AML-193 (cell line): Measurements from ENCODE around the gene PRPF18.

ENCODE experiments used
- DNase-seq, 2 experiments: peaks; one replicate each; lab custom pipeline; 2025; lab: John Stamatoyannopoulos, UW

The PRPF18 gene

DNA sequence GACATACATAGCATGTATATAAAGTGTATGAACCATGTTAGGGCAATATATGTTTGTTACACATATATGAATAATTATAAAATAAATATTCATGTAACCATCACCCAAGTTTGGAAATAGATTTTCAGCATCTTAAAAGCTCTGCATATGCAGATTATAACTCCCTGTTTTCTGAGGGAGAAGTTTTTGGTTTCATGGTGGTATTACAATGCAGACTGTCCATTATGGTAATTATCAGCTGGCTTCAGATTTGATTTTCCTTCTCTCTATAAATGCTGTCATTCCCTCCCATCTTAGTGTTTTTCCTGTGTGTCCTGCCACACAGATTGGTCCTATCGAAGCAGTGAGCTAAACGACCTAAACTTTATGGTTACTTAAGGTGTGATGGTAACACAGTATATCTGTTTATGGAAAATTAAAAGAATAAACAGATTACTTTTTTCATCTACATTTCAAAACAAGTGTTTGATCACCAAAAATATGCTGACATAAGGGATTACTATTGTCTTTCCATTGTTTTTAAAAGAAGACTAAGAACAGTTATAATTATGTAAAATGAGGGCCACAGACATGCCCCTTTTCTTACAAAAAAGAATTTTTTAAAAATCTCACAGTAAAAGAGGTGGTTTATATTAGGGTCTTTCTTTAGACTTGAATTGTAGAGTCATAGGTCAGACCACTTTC lies 17.7 kb downstream of the PRPF18 start:
- DNase-seq: no peak

DNA sequence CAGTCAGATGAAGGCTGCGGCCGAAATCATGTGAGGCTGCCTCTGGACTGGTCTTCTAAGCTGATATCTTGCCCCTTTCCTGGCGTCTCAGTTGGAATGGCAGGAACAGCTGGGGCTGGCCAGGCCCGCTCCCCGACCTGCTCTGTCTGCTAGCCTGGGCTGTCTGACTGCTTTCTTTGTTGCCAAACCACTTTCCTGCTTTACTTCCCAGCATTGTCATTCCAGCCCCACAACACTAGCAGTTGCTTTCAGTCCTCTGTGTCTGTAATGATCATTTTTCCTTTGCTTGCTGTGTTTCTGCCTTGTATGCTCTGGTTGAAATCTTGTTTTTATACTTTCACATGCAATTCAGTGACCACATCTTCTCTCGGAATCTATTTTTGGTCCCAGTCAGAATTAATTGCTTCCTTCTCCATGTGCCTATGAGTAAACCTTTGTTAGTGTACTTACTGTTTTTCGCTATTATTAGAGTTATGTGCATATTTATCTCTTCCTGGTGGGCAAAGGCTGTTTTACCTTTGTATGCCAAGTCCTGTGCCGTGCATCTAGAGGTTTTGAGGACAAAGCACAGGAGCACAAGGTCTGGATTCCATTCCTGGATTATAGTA lies 21.6 kb downstream of the PRPF18 start:
- no peak for DNase-seq

DNA sequence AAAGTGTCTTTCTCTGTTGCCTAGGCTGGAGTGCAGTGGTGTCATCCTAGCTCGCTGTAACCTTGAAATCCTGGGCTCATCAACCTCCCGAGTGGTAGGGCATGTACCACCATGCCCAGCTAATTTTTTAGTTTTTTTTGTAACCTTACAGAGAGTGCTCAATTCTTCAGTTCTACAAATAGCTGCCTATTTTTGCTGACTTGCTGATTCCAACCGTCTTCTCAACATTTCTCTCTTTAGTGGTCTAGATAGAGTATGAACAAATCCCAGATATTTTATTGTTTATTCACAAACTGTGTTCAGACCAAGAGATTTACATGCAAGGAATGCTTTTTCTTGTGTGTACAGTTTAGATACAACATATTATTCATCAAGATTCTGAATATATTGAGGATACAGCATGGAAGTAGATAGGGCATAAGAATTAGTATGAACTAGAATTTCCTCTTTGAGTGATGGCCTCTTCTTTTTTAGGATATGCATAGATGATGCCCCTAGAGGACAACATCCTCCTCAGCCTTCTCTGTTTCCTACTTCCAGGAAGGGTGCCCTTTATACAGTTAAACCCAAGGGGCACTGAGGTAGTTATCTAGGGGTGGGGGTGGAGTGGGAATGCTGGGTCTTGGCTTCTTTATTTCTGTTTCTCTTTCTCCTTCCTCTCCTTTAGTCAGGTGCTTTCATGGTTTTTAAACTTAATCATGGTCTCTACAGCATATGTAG lies 26.0 kb downstream of the PRPF18 start:
- no peak for DNase-seq

DNA sequence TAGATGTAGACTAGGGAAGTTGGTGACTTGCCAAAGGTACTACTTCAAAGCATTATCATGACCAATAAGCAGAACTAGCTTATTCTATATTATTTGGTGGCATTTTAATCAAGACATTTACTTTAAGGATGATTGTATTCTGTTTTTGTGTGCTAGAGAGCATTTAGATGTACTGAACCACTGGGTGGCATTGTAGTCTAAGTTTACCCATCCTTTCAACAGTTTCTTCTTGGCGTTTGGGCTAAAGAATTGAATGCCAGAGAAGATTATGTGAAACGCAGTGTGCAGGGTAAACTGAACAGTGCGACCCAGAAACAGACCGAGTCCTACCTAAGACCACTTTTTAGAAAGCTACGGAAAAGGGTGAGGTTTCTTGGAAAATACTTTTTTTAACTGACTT lies 26.8 kb downstream of the PRPF18 start:
- DNase-seq: no peak

DNA sequence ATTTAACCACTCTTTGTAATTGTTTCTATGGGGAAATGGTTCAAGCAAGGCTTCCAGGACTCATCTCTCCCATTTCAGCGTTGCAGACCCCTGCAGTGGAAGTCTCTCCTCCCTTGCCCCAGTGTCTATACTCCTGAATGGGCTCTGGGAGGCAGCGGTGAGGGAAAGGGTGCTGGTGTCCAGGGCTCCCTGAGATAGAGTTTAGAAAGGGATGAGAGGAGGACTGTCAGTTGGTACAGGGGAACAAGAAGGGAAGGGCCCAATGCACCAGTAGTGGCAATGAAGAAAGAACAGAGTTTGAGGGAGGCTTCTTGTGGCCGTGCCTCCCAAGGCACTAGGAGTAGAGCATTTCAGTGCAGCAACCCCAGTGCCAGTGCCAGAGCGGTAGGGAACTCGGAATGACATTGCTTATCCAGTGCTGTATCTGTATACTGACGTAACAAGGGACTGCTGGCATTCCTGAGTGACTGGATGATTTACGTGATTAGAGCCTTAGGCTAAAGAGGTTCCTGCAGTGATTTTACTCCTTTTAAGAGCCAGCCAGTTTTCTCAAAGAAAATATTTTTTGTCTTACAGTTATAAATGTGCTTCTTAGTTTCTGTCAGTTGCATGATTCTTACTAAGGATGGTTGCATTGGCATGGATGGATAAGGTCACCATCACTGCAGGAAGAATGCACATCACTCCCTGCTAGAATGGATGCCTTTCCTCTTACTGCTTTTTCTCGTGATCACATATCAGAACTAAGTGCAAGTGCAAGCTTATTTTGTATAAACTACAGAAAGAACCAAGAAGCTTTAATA lies 28.0 kb downstream of the PRPF18 start:
- DNase-seq: no peak

DNA sequence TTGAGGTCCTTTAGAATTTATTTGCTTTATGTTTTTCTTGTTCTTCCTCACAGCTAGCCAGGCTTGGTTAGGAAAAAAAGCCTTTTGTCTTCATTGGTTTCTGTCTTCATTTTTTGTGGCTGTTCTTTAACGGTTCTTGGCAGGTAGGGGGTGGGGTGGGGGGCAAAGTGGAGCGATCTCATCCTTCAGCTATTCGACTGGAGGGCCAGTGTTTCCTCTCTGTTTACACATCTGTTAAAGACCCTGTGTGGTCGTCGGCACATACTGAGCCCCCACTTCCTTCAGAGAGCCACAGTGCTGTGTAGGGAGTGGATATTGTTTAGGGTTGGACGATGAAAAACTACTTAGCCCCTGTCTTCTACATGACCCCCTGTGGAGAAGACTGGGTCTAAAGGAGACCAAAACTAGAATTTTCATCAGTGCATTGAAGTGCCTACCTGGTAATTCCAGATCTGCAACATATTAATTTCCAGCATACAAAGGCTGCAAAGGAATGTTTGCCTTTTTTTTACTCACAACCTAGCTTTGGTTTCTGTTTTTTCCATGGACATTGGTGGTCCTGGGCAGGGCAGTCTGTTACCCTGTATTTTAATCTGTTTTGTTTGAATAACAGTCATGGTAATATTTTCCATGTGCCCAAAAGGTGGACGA lies 29.0 kb downstream of the PRPF18 start:
- no peak for DNase-seq

DNA sequence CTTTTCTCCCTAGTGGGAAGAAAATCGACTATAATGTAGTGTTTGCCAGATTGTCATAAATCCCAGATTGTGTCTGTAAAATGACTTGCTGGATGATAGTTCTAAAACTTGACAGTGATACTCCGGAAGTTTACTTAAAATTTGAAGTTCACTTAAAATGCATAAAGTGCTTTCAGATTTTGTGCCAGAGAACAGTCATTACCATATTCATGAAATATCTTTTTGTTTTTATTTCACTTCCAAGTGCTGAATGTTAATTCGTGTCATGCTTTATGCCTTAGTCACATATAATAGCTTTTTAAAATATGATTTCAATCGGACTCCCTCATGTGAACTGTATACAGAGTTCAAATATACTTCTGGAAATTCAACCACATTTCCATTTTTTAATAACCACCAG lies 30.4 kb downstream of the PRPF18 start:
- DNase-seq: no peak

DNA sequence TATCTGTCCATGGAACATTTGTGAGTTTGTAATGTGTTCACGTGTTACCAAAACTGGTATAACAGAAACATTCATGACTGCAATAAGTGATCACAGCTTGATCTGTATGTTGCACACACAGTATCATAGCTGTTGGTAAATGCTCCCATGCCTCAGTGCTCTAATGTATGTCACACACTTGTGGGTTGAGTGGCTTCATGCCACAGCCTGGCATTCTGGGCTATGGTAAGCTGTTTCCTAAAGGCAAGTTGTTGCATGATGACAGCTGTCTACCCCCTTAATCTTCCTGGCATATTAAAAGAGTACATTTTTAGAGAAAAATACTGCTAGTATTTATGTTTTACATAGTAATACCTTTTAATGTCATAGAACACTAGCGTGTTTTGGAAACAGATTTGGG lies 35.2 kb downstream of the PRPF18 start:
- DNase-seq: no peak

DNA sequence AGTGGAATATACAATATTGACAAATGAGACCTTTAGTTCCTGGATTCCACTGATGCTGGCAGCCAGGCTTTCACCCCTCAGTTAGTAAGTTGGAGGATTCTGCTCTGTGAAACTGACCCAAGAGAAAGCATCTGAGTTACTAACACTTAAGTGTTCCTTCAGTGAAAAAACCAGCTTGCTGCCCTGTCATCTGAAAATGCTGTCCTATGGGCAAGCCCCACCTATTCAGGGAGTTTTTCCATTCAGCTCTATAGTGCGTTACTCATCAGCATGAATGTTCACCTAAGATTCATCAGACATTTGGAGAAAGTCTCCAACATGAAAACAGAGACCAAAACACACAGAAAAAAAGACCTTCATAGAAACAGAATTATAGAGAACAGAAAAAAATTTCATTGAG lies 37.9 kb downstream of the PRPF18 start:
- DNase-seq: no peak

DNA sequence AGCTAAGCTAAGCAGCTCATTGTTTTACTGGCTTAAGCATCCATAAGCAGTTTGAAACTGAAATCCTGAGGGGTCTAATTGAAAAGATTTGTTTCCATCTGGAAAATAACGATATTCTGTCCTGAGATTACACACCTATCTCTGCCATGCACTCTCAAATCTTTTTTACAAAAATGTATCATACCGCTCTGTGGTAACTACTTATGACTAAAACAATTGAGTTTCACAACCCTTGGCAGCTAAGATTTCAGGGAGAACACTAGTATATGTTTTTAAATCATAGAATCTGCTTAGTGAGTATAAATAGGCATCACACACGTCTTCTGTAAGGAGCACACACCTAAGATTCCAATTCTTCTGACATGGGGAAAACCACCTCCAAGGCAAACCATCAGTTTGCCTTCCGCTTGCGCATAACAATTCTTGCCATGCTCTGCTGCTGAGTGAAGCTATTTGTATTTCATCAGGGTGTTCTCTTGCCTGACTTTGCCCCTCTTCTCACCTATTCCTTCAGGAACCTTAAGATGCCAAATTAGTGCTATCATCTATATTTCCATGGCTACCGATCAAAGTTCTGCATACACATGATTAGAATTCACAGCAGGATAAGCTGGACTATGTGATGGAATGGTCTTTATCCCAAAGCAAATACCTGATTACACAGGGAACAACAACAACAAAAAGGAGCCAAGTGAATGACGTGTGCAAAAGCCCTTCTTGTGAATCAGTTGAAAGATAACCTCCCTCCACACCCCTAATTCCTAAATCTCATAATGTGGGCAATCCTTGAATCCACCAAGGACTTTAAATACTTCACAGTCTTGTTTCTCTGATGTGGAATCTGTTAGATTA lies 40.9 kb downstream of the PRPF18 start:
- DNase-seq: no peak

DNA sequence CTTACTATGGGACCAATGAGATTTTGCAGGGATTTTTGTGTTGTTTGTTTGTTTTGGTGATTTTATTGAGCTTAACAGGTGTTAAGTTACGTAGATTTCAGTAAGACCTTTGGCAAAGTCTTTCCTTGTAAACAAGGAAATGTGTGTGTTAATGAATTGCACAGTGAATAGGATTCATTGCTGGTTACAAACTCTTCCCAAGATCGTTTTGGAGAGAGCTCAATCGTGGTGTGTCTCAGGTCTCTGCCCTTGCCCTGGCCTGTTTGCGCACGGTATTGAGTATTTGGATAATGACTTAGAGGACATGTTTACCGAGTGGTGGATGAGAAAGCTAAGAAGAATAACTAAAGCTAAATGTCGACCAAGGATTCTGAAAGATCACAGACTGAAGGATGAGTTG lies 41.9 kb downstream of the PRPF18 start:
- no peak for DNase-seq

DNA sequence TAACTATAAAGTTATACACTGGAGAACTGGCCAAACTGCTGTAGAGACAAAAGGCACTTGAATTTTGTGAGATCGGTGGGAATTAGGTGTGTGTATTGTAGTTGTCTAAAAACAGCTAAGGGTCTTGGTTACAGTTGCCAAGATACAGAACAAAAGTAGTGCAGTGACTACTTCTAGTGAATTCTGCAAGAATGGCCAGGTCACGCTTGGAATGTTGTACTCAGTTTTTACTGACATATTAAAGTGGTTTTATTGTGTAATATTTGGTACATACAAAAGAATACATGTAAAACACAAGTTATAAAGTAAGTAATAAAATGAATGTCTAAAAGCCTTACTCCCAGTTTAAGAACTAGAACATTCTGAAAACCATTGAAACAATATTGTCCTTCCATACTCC lies 42.4 kb downstream of the PRPF18 start:
- no peak for DNase-seq

DNA sequence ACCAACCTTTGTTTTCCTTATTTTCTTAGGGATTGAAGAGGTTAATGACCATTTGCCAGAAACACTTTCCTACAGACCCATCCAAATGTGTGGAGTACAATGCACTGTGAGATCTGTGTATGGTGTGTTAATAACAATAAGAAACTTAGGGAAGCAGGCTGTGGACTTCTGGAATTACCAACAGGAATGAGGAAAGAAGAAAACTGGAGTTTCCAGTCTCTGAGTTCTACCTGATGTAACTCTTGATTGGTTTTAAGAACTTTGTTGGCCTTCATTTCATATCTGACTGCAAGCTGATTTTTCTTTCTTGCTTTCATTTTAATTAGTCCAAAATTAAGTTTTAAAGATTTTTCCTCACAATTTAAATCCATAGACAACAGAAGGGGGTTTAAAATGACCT lies 43.5 kb downstream of the PRPF18 start:
- no peak for DNase-seq

DNA sequence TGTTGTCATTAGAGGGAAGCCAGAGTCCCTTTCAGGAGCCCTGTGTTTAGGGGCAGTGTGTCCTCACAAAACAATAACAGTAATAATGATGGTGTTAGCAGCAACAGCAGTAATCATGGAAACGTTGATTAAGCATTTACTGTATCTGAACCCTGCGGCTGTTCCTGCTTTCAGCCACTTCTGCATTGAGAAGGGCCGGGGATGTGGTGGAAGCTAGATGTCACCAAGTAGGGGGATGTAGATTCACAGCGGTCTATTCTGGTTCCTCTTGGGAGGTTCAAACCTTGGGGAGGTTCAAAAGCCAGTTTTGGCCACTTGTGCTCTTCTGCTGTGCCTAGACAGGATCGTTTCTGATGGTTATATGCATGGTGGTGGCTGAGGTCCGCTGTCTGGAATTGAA lies 44.8 kb downstream of the PRPF18 start:
- DNase-seq: no peak

DNA sequence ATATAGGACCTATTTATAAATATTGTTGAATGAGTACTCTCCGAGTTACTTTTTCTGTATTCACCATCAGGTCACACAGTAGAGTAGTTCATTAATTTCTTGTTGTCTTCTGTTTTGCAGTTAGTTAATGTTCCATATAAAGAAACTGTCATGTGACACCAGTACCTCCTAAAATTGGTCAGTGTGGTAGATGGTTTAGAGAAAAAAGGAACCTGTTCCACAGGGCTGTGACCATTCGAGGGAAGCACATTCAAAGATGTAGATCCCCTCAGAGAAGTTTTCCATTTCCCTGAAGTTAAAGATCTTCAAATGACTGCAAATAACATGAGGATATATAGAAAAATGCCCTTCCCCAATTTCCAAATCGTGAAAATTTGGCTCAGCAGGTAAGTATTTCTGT lies 45.7 kb downstream of the PRPF18 start:
- no peak for DNase-seq

DNA sequence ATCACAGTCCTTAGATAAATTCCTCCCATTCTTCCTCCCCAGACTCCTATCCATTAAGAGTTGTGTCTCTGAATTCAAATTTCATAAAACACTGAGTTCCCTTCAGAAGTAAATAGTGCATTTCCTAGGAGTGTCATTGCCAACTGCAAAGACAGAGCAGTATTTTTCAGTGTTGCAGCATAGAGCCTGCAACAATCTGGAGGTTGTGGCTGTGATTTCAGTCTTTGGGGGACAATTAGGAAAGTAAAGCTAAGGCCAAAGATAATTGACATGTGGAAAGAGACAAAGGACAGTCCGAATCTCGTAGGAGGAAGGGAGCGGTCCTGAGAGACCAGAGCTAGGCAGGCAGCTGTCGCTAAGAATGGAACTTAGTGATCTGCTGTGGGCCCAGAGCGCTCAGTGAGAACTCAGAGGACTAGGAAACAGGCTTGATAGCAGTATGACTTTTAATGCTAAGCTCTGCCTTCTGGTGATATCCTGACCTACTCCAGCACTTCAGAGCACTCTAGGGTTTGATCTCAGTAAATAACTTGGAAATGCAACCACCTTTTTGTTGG lies 46.2 kb downstream of the PRPF18 start:
- DNase-seq: no peak

DNA sequence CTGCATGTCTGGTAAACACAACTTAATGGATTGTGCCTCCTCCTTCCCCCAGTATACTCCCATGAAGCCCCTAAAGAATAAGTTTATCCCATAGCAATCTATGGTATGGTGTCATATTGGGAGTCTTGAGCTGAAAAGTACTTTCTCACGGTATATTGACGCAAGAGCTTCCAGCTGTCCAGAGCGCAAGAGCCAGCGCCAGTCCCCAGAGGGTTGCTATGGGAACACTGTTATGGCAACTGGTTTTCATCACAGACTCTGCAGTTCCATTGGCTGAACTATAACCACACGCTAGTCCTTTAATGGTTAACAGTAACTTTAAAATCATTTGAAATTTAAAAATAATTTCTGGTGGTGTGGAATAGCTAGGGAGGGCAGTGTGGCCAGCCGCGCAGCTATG lies 46.9 kb downstream of the PRPF18 start:
- no peak for DNase-seq

DNA sequence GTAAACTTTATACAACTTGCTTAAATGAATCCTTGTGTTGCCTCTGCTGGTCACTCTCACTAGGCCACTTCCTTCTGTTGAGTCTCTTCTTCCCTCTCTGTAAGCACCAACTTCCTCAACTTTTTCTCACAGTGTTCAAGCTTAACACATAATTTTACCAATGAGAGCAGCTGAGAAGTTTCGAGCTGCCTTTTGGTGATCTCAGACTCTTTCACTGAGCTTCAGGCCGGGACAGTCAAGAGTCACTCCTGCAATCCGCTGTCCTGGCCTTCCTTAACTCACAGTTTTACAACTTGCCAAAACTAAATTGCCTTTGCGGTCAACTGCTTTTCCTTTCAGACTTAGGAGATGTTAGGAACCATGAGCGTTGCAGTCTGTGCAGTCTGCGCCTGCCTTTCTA lies 47.4 kb downstream of the PRPF18 start:
- no peak for DNase-seq

DNA sequence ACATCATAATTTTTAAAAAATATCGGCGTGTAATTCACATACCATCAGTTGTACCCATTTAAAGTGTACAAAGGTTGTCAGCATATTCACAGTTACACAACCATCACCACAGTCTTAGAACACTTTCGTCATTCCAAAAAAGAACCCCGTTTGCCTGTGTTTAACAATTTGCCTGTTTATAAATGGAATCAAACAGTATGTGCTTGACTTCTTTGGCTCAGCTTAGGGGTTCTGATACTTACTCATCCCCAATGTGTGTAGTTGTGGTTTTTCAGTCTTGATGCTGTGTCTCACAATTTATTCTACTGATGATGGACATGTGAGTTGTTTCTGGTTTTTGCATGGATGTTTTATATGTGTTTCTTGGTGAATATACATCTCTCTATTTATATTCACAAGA lies 50.0 kb downstream of the PRPF18 start:
- no peak for DNase-seq

DNA sequence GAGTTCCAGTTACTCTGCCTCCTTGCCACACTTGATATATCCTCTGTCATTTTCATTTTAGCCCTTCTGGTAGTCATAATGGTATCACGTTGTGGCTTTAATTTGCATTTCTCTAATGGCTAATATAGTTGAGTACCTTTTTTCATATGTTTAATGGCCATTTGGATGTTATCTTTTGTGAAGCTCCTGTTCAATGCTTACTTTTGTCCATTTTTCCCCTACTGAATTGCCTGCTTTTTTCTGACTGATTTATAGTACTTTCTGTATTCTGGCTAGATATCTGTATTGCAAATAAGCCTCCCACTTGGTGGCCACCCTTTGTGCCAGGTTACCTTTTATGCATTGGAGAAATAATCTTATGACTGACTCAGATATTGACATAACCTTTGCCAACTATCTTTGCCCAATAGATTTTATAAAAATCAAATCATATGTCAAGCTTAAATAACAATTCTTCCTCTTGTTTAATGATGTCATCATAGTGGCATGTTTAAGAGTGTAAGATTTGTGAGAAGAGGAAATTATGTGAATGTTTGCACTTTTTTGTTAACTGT lies 50.6 kb downstream of the PRPF18 start:
- no peak for DNase-seq

DNA sequence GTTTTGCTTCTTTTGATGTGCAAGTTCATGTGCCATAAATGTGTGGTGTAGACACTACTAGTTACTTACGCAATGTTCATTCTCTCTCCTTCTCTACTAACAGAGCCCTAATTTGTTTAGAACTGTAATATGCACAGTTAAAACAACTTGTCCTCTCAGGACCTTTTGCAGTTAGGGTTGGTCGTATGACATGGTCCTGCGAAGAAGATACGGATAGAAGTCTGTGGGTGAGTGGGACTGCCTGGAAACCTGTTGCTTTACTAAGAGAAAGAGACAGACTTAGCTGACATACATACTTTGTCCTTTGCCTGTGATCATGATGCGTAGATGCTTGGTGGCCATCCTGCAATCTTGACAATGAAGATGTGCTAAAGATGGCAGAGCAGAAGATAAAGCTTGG lies 51.1 kb downstream of the PRPF18 start:
- no peak for DNase-seq
